Measurements from ENCODE around the gene SIRPG.

- TF ChIP-seq GATA3 (IDR thresholded peaks at IDR 0.05; ENCODE audit: low read depth, low read length) (no peak), GATA2 (IDR thresholded peaks at IDR 0.05; ENCODE audit: low read depth, low read length) (no peak)
Measured at GRCh38 chr20:1636621-1637020, 21.0 kb downstream of the SIRPG start.
